Measurements from ENCODE around the gene CPTP. TPM values are rescaled to one million over a fixed set of nuclear protein-coding genes. Genes with fewer than 3 reads are reported as not detected.
A peak's percentile ranks its signal among the peaks of the same experiment; 100 is the strongest.

CPTP gene
- total RNA-seq, 1 experiment from 2014 or later = 14.0 TPM

DNA sequence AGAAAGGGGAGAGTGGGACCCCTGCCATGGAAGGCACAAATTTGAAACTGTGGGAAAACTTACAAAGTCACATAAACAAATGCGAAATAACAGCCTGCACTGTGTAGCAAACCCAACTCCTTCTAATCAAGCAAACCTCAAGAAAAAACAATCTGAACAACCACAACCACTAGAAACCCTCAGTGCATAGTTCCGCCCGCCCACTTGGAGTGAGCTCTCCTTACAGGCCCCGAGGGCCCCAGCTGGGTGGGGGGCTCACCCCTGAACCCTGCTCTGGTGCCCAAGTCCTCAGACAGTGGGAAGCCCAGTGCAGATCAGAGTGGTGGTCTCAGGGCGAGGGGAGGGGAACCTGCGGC is 34.7 kb downstream of the CPTP start:
- H3K18ac ChIP-seq (ENCODE audit: insufficient read length, low read depth, low read length) = no peak overlapping the region
- no peak overlapping the region for H2BK12ac ChIP-seq (ENCODE audit: insufficient read length, low read depth, low read length)
- H3K4me2 ChIP-seq (ENCODE audit: insufficient read depth, insufficient read length, low read length) = no peak overlapping the region
- H4K20me1 ChIP-seq (ENCODE audit: control insufficient read depth, insufficient read depth, insufficient read length) = no peaks in the 10 kb centered on the region
- Mint-ChIP-seq H3K9me3 (no peaks in the 10 kb centered on the region; a peak in 2 of 5 replicates), H3K4me3 (no peak overlapping the region), H3K36me3 (ENCODE audit: insufficient read depth in 1 of 3, low read depth in 3 of 3) (no peaks in the 10 kb centered on the region), H3K27me3 (ENCODE audit: low read depth) (peaks cover 44% of the 10 kb centered on the region), H3K4me1 (peaks cover 22 to 43% of the 10 kb centered on the region in 2 experiments), H3K27ac (peak overlapping the region in 1 of 3 experiments; percentile 77; a peak in 1 of 7 replicates)
- H3K4ac ChIP-seq (ENCODE audit: low read depth, low read length) = no peak overlapping the region
- DNase-seq = no peak
- peaks cover 2% of the 10 kb centered on the region; the same call in 1 of the 2 replicates for H3K4me1 ChIP-seq (ENCODE audit: insufficient read depth, low read length)
- H3K23me2 ChIP-seq (ENCODE audit: insufficient read length, low read depth, low read length, poor library complexity, severe bottlenecking) = peaks cover 4% of the 10 kb centered on the region
- H3K9ac ChIP-seq (ENCODE audit: extremely low read depth, insufficient read length, low read length) = no peak overlapping the region
- H3K14ac ChIP-seq (ENCODE audit: insufficient read depth, low read length) = no peak overlapping the region
- no peak overlapping the region for H2BK120ac ChIP-seq (ENCODE audit: low read depth, low read length, poor library complexity, severe bottlenecking)
- H4K8ac ChIP-seq (replicated peaks; ENCODE audit: insufficient read length, low read depth, low read length) = no peak overlapping the region
- peaks cover 4% of the 10 kb centered on the region; the same call in 1 of the 2 replicates for H3K27me3 ChIP-seq (ENCODE audit: insufficient read depth, low read length)
- H4K5ac ChIP-seq (ENCODE audit: insufficient read length, low read depth, low read length) = no peak overlapping the region
- H2AFZ ChIP-seq (ENCODE audit: low read length) = no peak overlapping the region
- no CpG with 5 or more reads among the region's 6 CpGs for WGBS (ENCODE audit: extremely low coverage, insufficient read length, low lambda C conversion rate)
- H2BK15ac ChIP-seq (ENCODE audit: low read depth, low read length) = no peak overlapping the region
- no peaks in the 10 kb centered on the region for H3K79me1 ChIP-seq (ENCODE audit: insufficient read depth, low read depth, low read length, poor library complexity, severe bottlenecking)
- H3K79me2 ChIP-seq (ENCODE audit: insufficient read depth, low read length) = no peaks in the 10 kb centered on the region
- H2BK5ac ChIP-seq (ENCODE audit: insufficient read length, low read length) = no peak overlapping the region
- TF ChIP-seq, protein P1, sequence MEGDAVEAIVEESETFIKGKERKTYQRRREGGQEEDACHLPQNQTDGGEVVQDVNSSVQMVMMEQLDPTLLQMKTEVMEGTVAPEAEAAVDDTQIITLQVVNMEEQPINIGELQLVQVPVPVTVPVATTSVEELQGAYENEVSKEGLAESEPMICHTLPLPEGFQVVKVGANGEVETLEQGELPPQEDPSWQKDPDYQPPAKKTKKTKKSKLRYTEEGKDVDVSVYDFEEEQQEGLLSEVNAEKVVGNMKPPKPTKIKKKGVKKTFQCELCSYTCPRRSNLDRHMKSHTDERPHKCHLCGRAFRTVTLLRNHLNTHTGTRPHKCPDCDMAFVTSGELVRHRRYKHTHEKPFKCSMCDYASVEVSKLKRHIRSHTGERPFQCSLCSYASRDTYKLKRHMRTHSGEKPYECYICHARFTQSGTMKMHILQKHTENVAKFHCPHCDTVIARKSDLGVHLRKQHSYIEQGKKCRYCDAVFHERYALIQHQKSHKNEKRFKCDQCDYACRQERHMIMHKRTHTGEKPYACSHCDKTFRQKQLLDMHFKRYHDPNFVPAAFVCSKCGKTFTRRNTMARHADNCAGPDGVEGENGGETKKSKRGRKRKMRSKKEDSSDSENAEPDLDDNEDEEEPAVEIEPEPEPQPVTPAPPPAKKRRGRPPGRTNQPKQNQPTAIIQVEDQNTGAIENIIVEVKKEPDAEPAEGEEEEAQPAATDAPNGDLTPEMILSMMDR (conservative IDR thresholded peaks at IDR 0.05) = no peak
- H3K9me3 ChIP-seq (ENCODE audit: control insufficient read depth, low read depth, low read length) = no peaks in the 10 kb centered on the region
- no peak overlapping the region for H3K56ac ChIP-seq (ENCODE audit: insufficient read length, low read depth, low read length)
- no peak overlapping the region for H3K27ac ChIP-seq (ENCODE audit: insufficient read length, low read depth, low read length)
- no peak overlapping the region for H2BK20ac ChIP-seq (ENCODE audit: low read depth, low read length, poor library complexity, severe bottlenecking)
- H3T11ph ChIP-seq (ENCODE audit: low read length) = no peak overlapping the region
- H3K23ac ChIP-seq (ENCODE audit: insufficient read length, low read depth, low read length) = no peak overlapping the region
- H4K91ac ChIP-seq (ENCODE audit: insufficient read length, low read depth, low read length) = no peak overlapping the region
- H2AK5ac ChIP-seq (ENCODE audit: insufficient read length, low read length) = no peak overlapping the region
